SK-N-SH (cell line): Measurements from ENCODE around the gene CREB3L1. TPM values are rescaled to one million over a fixed set of nuclear protein-coding genes. Genes with fewer than 3 reads are reported as not detected.

Source experiments
- CTCF ChIA-PET: fragments of 300-600, 350-600 bp; formaldehyde crosslinking; extraction: SDS; loops from one replicate; lab custom pipeline; 2021; lab: Yijun Ruan, JAX
- POLR2A ChIA-PET: fragments of 350-600 bp; sonication (Branson Sonifier 250); formaldehyde crosslinking; extraction: SDS; loops from one replicate; lab custom pipeline; 2020; ENCODE audit warnings: antibody characterized with exemption, inconsistent platforms; lab: Yijun Ruan, JAX
- DNase-seq: peaks from one replicate; pipeline ENCODE4 v3.0.0; 2012
- H2AFZ ChIP-seq: fragments of 200-600 bp; sonication (generic); 2 replicates; pipeline ENCODE4 v1.8.1; 2016; ENCODE audit warnings: antibody characterized with exemption, mild to moderate bottlenecking, low read depth
- H3F3A ChIP-seq: fragments of 200-600 bp; sonication (generic); replicated peaks from 2 replicates; pipeline ENCODE3; 2016; ENCODE audit warnings: antibody characterized with exemption, mild to moderate bottlenecking; ENCODE audit not compliant: insufficient read depth
- H3K27ac ChIP-seq, 2 experiments: fragments of 200-500 bp in 1 of 2; fragments of 200-600 bp in 1 of 2; sonication (Bioruptor generic) in 1 of 2; sonication (generic), shearing (Covaris generic) in 1 of 2; 2 replicates each; pipeline versions ENCODE4 v1.5.1 to v1.6.1; 2014 to 2016; ENCODE audit warnings: low read depth in 2 of 2, inconsistent platforms in 1 of 2, low read length in 1 of 2, mild to moderate bottlenecking in 1 of 2, mixed read lengths in 1 of 2
- H3K27me3 ChIP-seq: fragments of 200-600 bp; sonication (generic), shearing (Covaris generic); 2 replicates; pipeline ENCODE4 v1.6.1; 2016; ENCODE audit warnings: mixed run types; ENCODE audit not compliant: insufficient read depth
- H3K36me3 ChIP-seq, 2 experiments: fragments of 200-500 bp in 1 of 2; fragments of 200-600 bp in 1 of 2; sonication (Bioruptor generic) in 1 of 2; sonication (generic) in 1 of 2; replicated peaks in 1 of 2; 2 replicates each; pipeline versions ENCODE3 to v1.5.1; 2014 to 2016; ENCODE audit warnings: low read length in 1 of 2, mild to moderate bottlenecking in 1 of 2; ENCODE audit not compliant: insufficient read depth in 2 of 2, control insufficient read depth in 1 of 2
- H3K4me1 ChIP-seq, 2 experiments: fragments of 200-500 bp in 1 of 2; fragments of 200-600 bp in 1 of 2; sonication (Bioruptor generic) in 1 of 2; sonication (generic), shearing (Covaris generic) in 1 of 2; 2 replicates each; pipeline versions ENCODE4 v1.5.1 to v1.6.1; 2014 to 2016; ENCODE audit warnings: low read depth in 1 of 2, low read length in 1 of 2, mixed run types in 1 of 2; ENCODE audit not compliant: insufficient read depth in 2 of 2, control insufficient read depth in 1 of 2
- H3K4me2 ChIP-seq: fragments of 200-600 bp; sonication (generic), shearing (Covaris generic); 2 replicates; pipeline ENCODE4 v1.6.1; 2017; ENCODE audit warnings: mixed run types
- H3K4me3 ChIP-seq, 2 experiments: fragments of 200-500 bp in 1 of 2; fragments of 200-600 bp in 1 of 2; sonication (Bioruptor generic) in 1 of 2; sonication (generic), shearing (Covaris generic) in 1 of 2; 2 replicates each; pipeline versions ENCODE4 v1.5.1 to v1.8.1; 2014 to 2016; ENCODE audit warnings: low read depth in 2 of 2, inconsistent platforms in 1 of 2, low read length in 1 of 2, mild to moderate bottlenecking in 1 of 2, mixed read lengths in 1 of 2, moderate library complexity in 1 of 2
- H3K79me2 ChIP-seq: fragments of 200-600 bp; sonication (generic); 2 replicates; pipeline ENCODE4 v1.8.1; 2017; ENCODE audit warnings: mild to moderate bottlenecking; ENCODE audit not compliant: insufficient read depth
- H3K9ac ChIP-seq: fragments of 200-600 bp; sonication (generic); 2 replicates; pipeline ENCODE4 v1.6.1; 2017; ENCODE audit warnings: mixed run types
- H3K9me2 ChIP-seq: fragments of 200-600 bp; sonication (generic); 2 replicates; pipeline ENCODE4 v1.6.1; 2017; ENCODE audit warnings: mixed run types
- H3K9me3 ChIP-seq: fragments of 200-600 bp; sonication (generic); 2 replicates; pipeline ENCODE4 v1.6.1; 2017; ENCODE audit warnings: mixed run types, mild to moderate bottlenecking, moderate library complexity
- H4K20me1 ChIP-seq: fragments of 200-600 bp; sonication (generic); 2 replicates; pipeline ENCODE4 v1.6.1; 2017; ENCODE audit warnings: mild to moderate bottlenecking, mixed run types; ENCODE audit not compliant: insufficient read depth
- ELF1 ChIP-seq: IDR thresholded peaks from 2 replicates; pipeline ENCODE4 v1.4.0; 2012
- EZH2phosphoT487 ChIP-seq: fragments of 200-600 bp; sonication (generic); IDR thresholded peaks from 2 replicates; pipeline ENCODE4 v1.6.1; 2017; ENCODE audit warnings: low read depth, mixed run types, mild to moderate bottlenecking, antibody characterized with exemption, moderate library complexity, borderline replicate concordance
- GABPA ChIP-seq: IDR thresholded peaks from 2 replicates; pipeline ENCODE4 v1.4.0; 2012; ENCODE audit warnings: low read depth, mild to moderate bottlenecking
- GATA2 ChIP-seq: sonication (generic); formaldehyde crosslinking; IDR thresholded peaks from 2 replicates; pipeline ENCODE4 v1.5.0; 2020; ENCODE audit warnings: mild to moderate bottlenecking, missing genetic modification reagents
- JUND ChIP-seq: IDR thresholded peaks from 2 replicates; pipeline ENCODE4 v1.4.0; 2012
- MAX ChIP-seq: IDR thresholded peaks from 2 replicates; pipeline ENCODE4 v1.4.0; 2012; ENCODE audit warnings: low read depth
- MEF2A ChIP-seq: IDR thresholded peaks from 2 replicates; pipeline ENCODE4 v1.4.0; 2012; ENCODE audit warnings: low read depth, borderline replicate concordance
- MXI1 ChIP-seq: IDR thresholded peaks from 2 replicates; pipeline ENCODE4 v1.6.1; 2012; ENCODE audit warnings: mild to moderate bottlenecking, low read depth, low read length, improper control_type of control experiment
- NRF1 ChIP-seq: IDR thresholded peaks from 2 replicates; pipeline ENCODE4 v1.6.1; 2012; ENCODE audit warnings: low read depth, mild to moderate bottlenecking, low read length
- POLR2AphosphoS5 ChIP-seq: IDR thresholded peaks from 2 replicates; pipeline ENCODE4 v1.6.1; 2012; ENCODE audit warnings: low read depth, low read length
- RFX5 ChIP-seq: IDR thresholded peaks from 2 replicates; pipeline ENCODE4 v1.6.1; 2012; ENCODE audit warnings: mild to moderate bottlenecking, improper control_type of control experiment, low read length
- SIN3A ChIP-seq: IDR thresholded peaks from 2 replicates; pipeline ENCODE4 v1.6.1; 2012; ENCODE audit warnings: low read depth, mild to moderate bottlenecking, low read length, moderate library complexity, borderline replicate concordance
- SMC3 ChIP-seq: IDR thresholded peaks from 2 replicates; pipeline ENCODE4 v1.6.1; 2012; ENCODE audit warnings: low read depth, low read length, improper control_type of control experiment
- TAF1 ChIP-seq: IDR thresholded peaks from 2 replicates; pipeline ENCODE4 v1.6.1; 2012; ENCODE audit warnings: low read depth, mild to moderate bottlenecking, low read length, moderate library complexity, borderline replicate concordance
- TCF12 ChIP-seq: IDR thresholded peaks from 2 replicates; pipeline ENCODE4 v1.4.0; 2012
- YY1 ChIP-seq: IDR thresholded peaks from 2 replicates; pipeline ENCODE4 v1.4.0; 2012; ENCODE audit warnings: low read depth, mild to moderate bottlenecking
- WGBS: methylation state at CpG from one replicate; pipeline ENCODE4 v1.1.6; 2017; ENCODE audit warnings: low lambda C conversion rate; 5-methylcytosine and 5-hydroxymethylcytosine counted together
- polyA plus RNA-seq, 3 experiments: library from polyadenylated mRNA; depleted of rRNA; stranded (reverse); fragments of >200 nt; gene quantifications; 2 replicates each; pipeline ENCODE4 v1.2.3, GENCODE V29; 2012
- TF ChIP-seq, protein P1 (sequence below): IDR thresholded peaks from 2 replicates; pipeline ENCODE4 v1.4.0; 2012; ENCODE audit warnings: low read depth, borderline replicate concordance
- TF ChIP-seq, protein P2 (sequence below): fragments of 150-350 bp; IDR thresholded peaks from 2 replicates; pipeline ENCODE4 v1.6.1; 2017; ENCODE audit warnings: antibody characterized with exemption, low read length, low read depth, borderline replicate concordance

CREB3L1 gene
- polyA plus RNA-seq, 1 of the 3 experiments (the other 2 are of a cell fraction), result 14.0 TPM

DNA sequence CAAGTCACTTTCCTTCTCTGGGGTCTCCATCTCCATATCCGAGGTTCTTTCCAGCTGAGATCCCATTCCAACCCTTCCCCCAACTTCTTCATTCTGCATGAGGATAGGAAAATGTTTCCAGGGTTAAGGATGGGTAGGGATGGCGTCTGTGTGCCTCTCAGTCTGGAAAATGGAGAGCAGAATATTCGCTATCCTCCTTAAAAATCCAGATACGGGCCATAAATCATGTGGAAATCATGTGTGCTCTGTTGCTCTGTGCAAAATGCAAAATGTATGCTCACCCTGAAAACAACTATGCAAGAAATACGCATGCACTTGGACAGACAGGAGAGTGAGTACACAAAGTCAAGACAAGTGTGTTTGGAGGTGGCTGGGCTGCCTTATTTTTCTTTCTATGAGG is 3.2 kb downstream of the CREB3L1 start (continued):
- TF ChIP-seq, protein P1, sequence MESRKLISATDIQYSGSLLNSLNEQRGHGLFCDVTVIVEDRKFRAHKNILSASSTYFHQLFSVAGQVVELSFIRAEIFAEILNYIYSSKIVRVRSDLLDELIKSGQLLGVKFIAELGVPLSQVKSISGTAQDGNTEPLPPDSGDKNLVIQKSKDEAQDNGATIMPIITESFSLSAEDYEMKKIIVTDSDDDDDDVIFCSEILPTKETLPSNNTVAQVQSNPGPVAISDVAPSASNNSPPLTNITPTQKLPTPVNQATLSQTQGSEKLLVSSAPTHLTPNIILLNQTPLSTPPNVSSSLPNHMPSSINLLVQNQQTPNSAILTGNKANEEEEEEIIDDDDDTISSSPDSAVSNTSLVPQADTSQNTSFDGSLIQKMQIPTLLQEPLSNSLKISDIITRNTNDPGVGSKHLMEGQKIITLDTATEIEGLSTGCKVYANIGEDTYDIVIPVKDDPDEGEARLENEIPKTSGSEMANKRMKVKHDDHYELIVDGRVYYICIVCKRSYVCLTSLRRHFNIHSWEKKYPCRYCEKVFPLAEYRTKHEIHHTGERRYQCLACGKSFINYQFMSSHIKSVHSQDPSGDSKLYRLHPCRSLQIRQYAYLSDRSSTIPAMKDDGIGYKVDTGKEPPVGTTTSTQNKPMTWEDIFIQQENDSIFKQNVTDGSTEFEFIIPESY, result no peak
- TF ChIP-seq YY1, result no peak

DNA sequence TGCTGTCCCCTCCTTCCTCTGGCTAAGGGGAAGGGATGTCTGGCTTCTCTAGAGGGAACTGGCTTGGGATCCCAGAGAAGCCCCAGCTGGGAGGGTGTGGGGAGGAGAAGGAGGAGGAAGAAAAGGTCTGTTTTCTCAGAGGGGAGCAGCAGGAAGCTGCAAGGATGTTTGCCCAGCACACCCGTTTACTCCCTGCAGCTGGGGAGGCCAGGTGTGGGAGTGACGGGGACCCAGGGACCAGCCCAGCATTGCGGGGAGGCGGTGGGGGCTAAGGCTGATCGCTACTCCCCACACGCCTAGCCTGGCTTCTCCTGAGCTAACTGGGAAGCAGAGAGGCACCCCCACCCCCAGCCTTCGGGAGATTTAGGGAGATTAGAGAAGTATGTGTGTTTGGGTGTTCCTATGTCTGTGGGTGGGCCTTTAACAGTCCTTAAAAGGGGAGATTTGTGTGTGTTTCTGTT is 3.9 kb downstream of the CREB3L1 start:
- H3K36me3 ChIP-seq, result peaks cover 0 to 16% of the 10 kb centered on the region in 2 experiments
- POLR2A ChIA-PET, result no interaction called here
- 51% methylated on average over 4 of the region's 7 CpGs for WGBS
- H3K9me2 ChIP-seq, result no peaks in the 10 kb centered on the region
- peak overlapping the region; percentile 39; the same call in 1 of the 2 replicates for H3K9ac ChIP-seq
- peaks cover 19 to 28% of the 10 kb centered on the region in 2 experiments for H3K4me1 ChIP-seq
- DNase-seq, result no peak
- no peaks in the 10 kb centered on the region for H3K27me3 ChIP-seq
- H3K9me3 ChIP-seq, result no peaks in the 10 kb centered on the region
- CTCF ChIA-PET, result interaction anchor here (0.6 to 1.2 kb wide), 2 partner anchors 8 to 335 kb away, joined by 3 read pairs; no protein-coding TSS in a partner anchor
- TF ChIP-seq EZH2phosphoT487, result no peak
- TF ChIP-seq MXI1, result no peak
- no peak for TF ChIP-seq TCF12
- TF ChIP-seq GATA2, result no peak
- TF ChIP-seq, protein P1, result no peak
- no peak for TF ChIP-seq YY1
- no peak for TF ChIP-seq JUND
- TF ChIP-seq, protein P2, sequence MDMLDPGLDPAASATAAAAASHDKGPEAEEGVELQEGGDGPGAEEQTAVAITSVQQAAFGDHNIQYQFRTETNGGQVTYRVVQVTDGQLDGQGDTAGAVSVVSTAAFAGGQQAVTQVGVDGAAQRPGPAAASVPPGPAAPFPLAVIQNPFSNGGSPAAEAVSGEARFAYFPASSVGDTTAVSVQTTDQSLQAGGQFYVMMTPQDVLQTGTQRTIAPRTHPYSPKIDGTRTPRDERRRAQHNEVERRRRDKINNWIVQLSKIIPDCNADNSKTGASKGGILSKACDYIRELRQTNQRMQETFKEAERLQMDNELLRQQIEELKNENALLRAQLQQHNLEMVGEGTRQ, result no peak
- TF ChIP-seq MEF2A, result no peak
- no peak for TF ChIP-seq MAX
- TF ChIP-seq TAF1, result no peak
- TF ChIP-seq SMC3, result no peak
- no peak for TF ChIP-seq NRF1
- TF ChIP-seq RFX5, result no peak
- no peak for TF ChIP-seq SIN3A
- TF ChIP-seq POLR2AphosphoS5, result no peak
- TF ChIP-seq GABPA, result no peak
- TF ChIP-seq ELF1, result no peak
- H4K20me1 ChIP-seq, result peaks cover 60% of the 10 kb centered on the region
- peaks cover 4% of the 10 kb centered on the region for H3F3A ChIP-seq
- H3K4me3 ChIP-seq, result peak overlapping the region in 1 of 2 experiments; percentile 23; a peak in 1 of 4 replicates
- peaks cover 90% of the 10 kb centered on the region for H3K79me2 ChIP-seq
- H2AFZ ChIP-seq, result no peak overlapping the region
- H3K4me2 ChIP-seq, result peak overlapping the region; percentile 88
- H3K27ac ChIP-seq, result peak overlapping the region in 1 of 2 experiments; percentile 28; a peak in 1 of 4 replicates
